Measurements from ENCODE around the gene SYNJ1. TPM values are rescaled to one million over a fixed set of nuclear protein-coding genes. Genes with fewer than 3 reads are reported as not detected.

SYNJ1 gene
- total and polyA plus RNA-seq, 9 of the 15 experiments (the other 6 are each of a cell fraction or from before 2014, with no cell fraction given) = 2.4 to 10.6 (median 5.6) TPM

- TF ChIP-seq, protein P1, sequence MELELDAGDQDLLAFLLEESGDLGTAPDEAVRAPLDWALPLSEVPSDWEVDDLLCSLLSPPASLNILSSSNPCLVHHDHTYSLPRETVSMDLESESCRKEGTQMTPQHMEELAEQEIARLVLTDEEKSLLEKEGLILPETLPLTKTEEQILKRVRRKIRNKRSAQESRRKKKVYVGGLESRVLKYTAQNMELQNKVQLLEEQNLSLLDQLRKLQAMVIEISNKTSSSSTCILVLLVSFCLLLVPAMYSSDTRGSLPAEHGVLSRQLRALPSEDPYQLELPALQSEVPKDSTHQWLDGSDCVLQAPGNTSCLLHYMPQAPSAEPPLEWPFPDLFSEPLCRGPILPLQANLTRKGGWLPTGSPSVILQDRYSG (tag; conservative IDR thresholded peaks at IDR 0.05; ENCODE audit: low read depth) = no peak
- no peak for TF ChIP-seq TOE1 (IDR thresholded peaks at IDR 0.05; ENCODE audit: borderline replicate concordance)
- TF ChIP-seq TOE1 (CRISPR knock-in tag; IDR thresholded peaks at IDR 0.05; ENCODE audit: borderline replicate concordance, low read depth) = no peak
- TF ChIP-seq, protein P2, sequence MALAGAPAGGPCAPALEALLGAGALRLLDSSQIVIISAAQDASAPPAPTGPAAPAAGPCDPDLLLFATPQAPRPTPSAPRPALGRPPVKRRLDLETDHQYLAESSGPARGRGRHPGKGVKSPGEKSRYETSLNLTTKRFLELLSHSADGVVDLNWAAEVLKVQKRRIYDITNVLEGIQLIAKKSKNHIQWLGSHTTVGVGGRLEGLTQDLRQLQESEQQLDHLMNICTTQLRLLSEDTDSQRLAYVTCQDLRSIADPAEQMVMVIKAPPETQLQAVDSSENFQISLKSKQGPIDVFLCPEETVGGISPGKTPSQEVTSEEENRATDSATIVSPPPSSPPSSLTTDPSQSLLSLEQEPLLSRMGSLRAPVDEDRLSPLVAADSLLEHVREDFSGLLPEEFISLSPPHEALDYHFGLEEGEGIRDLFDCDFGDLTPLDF (CRISPR knock-in tag; IDR thresholded peaks at IDR 0.05) = no peak
- TF ChIP-seq FOXJ2 (tag; IDR thresholded peaks at IDR 0.05) = no peak
These were observed 44.7 kb upstream of the SYNJ1 start (continued) for GRCh38 chr21:32772281-32773047.

DNA sequence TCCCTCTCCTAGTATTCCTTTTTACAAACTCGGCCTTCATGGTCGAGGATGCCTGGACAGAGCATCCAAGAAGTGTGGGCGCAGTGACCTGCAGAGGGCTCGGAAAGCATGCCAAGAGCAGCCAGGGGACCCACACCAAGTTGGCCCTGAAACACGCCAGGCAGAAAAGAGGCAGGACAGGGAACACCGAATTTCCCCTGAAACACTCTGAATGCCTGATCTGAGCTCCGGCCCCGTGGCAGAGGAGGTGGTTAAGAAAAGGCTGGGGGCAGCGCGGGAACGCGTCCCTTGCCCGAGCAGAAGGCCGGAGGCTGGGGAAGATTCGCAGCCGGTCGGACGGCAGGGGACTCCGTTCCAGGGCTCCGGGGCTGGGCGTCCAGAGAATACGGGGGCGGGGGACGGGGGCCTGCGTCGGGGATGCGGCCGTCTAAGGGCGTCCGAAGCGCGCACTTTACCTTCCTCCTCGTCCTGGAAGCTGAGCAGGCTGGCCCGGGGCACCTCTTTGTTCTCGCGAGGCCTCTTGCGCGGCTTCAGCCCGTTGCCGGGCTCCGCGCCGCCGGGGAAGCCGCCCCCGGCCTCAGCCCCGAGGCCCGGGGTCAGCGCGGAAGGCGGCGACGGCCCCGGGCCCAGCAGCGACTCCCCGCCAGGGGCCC, 43.2 kb upstream of the SYNJ1 start:
- WGBS (ENCODE audit: insufficient coverage, low coverage, missing lambda C conversion rate) = under 1% methylated on average over 46 of the region's 56 CpGs
- Histone ChIP-seq H3K36me3 (ENCODE audit: control insufficient read depth, insufficient read depth, low read length) (peaks cover 40% of the 10 kb centered on the region), H3K9me3 (replicated peaks; ENCODE audit: control insufficient read depth, insufficient read depth, low read depth, low read length) (no peaks in the 10 kb centered on the region), H3K27me3 (ENCODE audit: control insufficient read depth in 2 of 2, insufficient read depth in 2 of 2, low read length in 2 of 2) (no peaks in the 10 kb centered on the region), H3K79me2 (ENCODE audit: control insufficient read depth, insufficient read depth, low read length) (peaks cover 62% of the 10 kb centered on the region), H3K27ac (ENCODE audit: extremely low read depth, low read depth, low read length) (peak overlapping the region; percentile 90), H3K9me1 (ENCODE audit: control insufficient read depth, insufficient read depth, low read length) (peaks cover 5% of the 10 kb centered on the region), H3K4me1 (replicated peaks in 1 of 2; ENCODE audit: control insufficient read depth in 2 of 2, insufficient read depth in 2 of 2, low read length in 2 of 2) (peaks cover 10 to 11% of the 10 kb centered on the region in 2 experiments), H3K4me2 (ENCODE audit: insufficient read depth, low read length) (peak overlapping the region; percentile 96), H2AFZ (ENCODE audit: low read depth, low read length) (peak overlapping the region; percentile 90), H3K9ac (ENCODE audit: insufficient read depth in 1 of 2, low read depth in 2 of 2, low read length in 2 of 2) (peak overlapping the region; percentile 75 to 99), H3K4me3 (peak overlapping the region; percentile 90), H4K20me1 (replicated peaks; ENCODE audit: control insufficient read depth, insufficient read depth, low read length) (peaks cover 14% of the 10 kb centered on the region)
- BruUV-seq (replicated peaks) = no TSS peak
- POLR2A ChIA-PET = interaction anchor here (0.6 to 3.3 kb wide), 13 partner anchors 11 to 456 kb away, joined by 3 to 29 read pairs (median 4); no protein-coding TSS in a partner anchor
- intact Hi-C loops (cut with micrococcal nuclease) = loop anchor here (5.0 kb wide), 3 partner anchors 44 to 159 kb away; partner anchors contain the start of genes CFAP298 and SYNJ1
- CTCF ChIA-PET (ENCODE audit: low intra/inter-chr PET ratio) = no interaction called here
- FAIRE-seq = no peak
- ATAC-seq = peak; percentile 62
- in situ Hi-C loops (cut with MboI) = no loop called here
- DNase-seq (ENCODE audit: extremely low read depth in 1 of 4, low spot score in 3 of 4) = peak; percentile 65 to 84 (median 80)
- TF ChIP-seq ZNF717 (CRISPR knock-in tag; IDR thresholded peaks at IDR 0.05) (no peak), ZNF165 (CRISPR knock-in tag; IDR thresholded peaks at IDR 0.05; ENCODE audit: borderline replicate concordance) (no peak), CHD2 (IDR thresholded peaks at IDR 0.05; ENCODE audit: low read depth, low read length) (peak; percentile 62; the same call in 1 of the 2 replicates), NR3C1 (CRISPR knock-in tag; IDR thresholded peaks at IDR 0.05) (no peak), ZNF384 (IDR thresholded peaks at IDR 0.05; ENCODE audit: low read depth, low read length) (no peak), SRSF9 (IDR thresholded peaks at IDR 0.05; ENCODE audit: borderline replicate concordance, low read depth, low read length) (no peak), NFIX (CRISPR knock-in tag; IDR thresholded peaks at IDR 0.05; ENCODE audit: low read depth) (no peak), ZBTB7A (IDR thresholded peaks at IDR 0.05; ENCODE audit: borderline replicate concordance, control insufficient read depth, low read depth, low read length) (peak; percentile 54; the same call in 1 of the 2 replicates), SIN3B (IDR thresholded peaks at IDR 0.05; ENCODE audit: low read depth) (no peak)
- TF ChIP-seq, protein P3, sequence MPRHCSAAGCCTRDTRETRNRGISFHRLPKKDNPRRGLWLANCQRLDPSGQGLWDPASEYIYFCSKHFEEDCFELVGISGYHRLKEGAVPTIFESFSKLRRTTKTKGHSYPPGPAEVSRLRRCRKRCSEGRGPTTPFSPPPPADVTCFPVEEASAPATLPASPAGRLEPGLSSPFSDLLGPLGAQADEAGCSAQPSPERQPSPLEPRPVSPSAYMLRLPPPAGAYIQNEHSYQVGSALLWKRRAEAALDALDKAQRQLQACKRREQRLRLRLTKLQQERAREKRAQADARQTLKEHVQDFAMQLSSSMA (CRISPR knock-in tag; IDR thresholded peaks at IDR 0.05) = no peak
- TF ChIP-seq, protein P4, sequence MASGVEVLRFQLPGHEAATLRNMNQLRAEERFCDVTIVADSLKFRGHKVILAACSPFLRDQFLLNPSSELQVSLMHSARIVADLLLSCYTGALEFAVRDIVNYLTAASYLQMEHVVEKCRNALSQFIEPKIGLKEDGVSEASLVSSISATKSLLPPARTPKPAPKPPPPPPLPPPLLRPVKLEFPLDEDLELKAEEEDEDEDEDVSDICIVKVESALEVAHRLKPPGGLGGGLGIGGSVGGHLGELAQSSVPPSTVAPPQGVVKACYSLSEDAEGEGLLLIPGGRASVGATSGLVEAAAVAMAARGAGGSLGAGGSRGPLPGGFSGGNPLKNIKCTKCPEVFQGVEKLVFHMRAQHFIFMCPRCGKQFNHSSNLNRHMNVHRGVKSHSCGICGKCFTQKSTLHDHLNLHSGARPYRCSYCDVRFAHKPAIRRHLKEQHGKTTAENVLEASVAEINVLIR (CRISPR knock-in tag; IDR thresholded peaks at IDR 0.05) = no peak

Data from K562 (cell line).